Left kidney (tissue), 2 donors: Measurements from ENCODE around the gene CROT. TPM values are rescaled to one million over a fixed set of nuclear protein-coding genes. Genes with fewer than 3 reads are reported as not detected.

Experiments
- DNase-seq: peaks from one replicate; pipeline ENCODE4 v3.0.0-alpha.2; 2013
- polyA plus RNA-seq: library from polyadenylated mRNA; unstranded; fragments of 120-200 nt; gene quantifications from one replicate; pipeline ENCODE4 v1.2.1, GENCODE V29; 2013; ENCODE audit not compliant: insufficient read length

The CROT gene
- polyA plus RNA-seq, 1 donor = 45.6 TPM

DNA sequence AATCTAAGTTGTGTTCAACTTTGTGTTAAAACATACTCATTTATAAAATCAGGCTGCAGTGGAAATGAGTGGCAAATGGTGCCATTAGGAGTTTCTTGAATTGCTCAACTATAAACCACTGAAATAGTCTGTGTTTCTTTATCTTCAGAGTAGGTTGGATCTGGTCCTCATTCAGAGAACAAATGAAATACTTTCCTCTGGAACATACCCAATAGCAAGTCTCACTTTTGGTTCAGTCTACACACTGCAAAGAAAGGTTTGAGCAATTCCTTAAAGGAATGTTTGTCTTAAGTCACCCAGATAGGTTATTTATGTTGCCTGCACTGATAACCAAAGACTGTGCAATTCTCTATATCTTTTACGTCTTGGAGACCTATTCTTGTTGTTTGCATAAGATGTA, 67.6 kb downstream of the CROT start:
- DNase-seq = no peak

DNA sequence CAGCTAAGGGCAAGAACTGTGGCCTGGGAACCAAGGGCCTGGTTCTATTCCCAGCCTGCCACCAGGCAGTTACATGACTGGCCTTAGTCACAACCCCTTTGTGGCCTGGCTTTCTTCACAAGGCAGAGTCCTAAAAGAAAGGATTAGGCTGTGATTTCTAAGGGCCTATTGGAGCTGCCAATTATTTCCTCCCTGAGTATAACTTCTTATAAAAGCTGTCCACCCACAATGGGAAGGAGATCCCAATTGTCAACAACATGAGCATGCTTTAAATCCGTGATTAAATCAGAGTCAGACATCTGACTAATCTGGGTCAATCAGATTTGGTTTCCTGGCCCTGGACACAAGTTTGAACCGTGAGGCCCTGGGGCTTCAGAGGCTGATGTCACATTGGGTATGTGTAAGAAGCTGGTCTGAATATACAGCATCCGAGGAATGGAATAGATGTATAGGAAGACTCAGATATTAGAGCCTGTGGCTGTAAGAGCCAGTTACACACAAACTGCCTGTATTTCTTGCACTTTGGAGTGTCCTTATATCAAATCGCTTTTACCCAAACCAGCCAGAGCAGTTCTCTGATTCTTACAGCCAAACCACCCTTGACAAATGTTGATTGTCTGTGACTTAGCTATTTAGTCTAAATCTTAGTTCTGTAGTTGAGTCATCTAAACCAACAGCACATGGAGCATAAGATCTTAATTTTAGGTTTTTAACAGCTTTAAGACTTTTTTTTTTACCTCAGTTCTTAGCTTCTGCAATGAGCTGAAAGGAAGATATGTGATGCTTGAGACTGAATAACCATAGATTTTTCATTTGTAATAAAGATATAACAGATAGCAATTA, 68.7 kb downstream of the CROT start:
- DNase-seq = no peak

DNA sequence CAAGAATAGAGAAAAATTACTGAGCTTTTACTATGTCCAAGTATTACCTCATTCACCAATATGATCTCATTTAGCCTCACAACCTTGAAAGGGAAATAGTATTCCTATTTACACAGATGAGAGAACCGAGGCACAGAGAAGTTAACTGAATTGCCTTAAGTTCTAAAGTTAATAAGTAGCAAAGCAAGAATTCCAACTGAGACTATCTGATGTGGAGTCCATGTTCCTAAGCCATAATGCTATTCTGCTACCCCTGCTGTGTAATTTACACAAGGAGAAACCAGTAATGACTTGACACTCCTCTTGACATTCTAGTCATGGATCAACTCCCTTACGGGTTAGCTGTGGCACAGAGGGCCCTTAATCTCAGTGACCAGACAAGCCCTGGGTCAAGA, 69.3 kb downstream of the CROT start:
- no peak for DNase-seq

DNA sequence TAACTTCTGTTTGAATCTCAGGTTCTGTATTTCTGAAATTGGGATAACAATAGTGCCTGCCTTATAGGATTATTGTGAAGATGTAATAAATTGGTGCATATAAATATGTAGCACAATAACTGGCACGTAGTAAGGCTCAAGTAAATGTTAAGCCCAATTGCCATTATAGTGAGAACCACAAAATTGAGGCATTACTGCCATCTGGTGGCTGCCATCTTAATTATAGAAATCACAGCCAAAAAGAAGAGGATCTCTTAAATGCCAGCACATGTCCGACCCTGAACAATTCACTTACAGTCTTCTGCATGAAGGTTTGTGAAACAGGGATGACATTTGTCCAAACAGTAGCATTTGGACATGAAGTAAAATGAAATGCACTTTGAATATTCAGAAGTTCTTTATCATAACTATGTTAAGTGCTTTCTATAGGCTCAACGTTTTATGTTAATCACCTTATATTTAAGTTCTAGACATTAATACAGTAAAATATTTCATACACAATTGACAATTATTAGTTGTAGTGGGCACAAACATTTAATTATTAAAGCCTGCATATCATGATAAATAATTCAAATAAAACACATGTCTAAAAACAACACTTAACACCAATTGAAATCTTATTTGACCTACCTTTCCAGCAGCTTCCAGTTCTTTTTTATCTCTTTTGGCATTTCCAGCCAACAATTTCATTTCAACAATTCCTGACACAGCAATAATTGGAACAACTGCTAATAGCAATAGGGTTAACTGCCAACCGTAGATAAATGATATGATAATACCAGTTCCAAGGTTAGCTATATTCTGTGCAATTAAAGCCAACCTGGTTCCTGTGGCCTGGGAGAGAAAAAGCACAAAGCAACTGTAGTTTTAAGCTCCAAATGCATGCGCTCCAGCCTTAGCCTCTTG, 71.5 kb downstream of the CROT start:
- DNase-seq = peak; percentile 61

DNA sequence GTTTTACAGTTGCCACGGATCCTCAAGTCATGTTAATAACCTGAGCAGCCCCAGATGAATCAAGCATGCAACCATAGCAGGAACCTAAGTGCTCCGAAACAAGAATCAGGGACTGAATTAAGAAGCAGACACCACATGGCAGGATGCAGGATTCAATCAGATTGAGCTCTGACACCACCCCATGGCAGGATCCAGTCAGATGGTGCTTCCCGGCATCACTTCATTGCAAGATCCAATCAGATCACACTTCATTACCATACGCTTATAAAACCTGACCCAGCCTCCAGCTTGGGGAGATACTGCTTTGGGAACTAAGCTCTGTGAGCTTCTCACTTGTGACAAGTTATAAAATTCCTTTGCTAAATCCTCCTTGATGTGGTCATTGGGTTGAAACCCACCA, 74.7 kb downstream of the CROT start:
- no peak for DNase-seq

DNA sequence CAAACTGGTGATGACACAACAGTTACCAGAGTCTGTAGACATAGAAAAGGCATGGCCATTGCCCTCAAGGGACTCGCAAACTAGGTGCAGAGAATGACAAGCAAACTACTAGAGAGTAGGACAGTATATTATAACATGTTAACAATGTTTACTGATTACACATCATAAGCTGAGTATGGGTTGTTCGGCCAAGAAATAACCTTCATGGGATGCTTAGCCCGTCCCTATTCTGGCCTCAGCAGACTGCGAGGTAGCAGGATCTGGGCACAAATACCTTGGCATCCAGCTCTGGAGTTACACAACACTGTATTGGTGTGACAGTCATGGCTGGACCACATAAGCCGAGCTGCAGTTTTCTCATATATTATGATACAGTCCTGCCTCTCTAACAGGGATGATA, 78.6 kb downstream of the CROT start:
- no peak for DNase-seq

DNA sequence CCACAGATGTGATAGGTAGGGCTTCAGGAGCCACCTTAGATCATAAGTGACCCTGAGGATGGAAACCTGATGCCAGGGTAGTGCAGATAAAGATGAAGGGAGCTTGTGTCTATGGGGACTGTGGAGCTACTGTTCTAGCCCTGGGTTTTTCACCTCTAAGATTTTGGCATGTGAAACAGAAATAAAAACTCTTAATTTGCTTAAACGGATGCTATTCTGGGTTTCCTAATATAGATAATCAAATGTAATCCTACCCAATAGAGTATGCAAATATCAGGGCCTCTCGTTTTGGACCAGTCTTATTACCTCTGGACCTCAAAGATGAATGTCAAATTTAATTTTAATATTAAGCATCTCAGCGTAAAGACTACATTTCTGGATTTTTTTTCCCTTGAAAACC, 80.7 kb downstream of the CROT start:
- no peak for DNase-seq

DNA sequence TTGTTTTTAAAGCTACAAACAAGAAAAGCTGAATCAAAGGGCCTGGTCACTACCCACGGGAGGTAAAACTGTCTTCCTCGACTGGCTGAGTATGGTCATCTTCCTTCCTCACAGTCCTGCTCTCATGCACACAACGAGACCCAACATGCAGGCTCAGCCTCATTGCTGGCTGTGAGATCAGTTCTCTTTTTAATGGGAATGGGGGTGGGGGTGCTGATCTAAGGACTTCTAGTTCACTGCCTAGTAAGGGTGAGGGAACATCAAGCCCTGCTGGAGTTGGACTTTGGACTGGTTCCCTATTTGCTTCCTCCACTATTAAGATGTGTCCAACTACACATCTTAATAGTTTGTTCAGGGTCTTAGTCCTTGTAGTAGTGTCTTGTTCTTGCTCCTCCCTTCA, 81.8 kb downstream of the CROT start:
- no peak for DNase-seq

DNA sequence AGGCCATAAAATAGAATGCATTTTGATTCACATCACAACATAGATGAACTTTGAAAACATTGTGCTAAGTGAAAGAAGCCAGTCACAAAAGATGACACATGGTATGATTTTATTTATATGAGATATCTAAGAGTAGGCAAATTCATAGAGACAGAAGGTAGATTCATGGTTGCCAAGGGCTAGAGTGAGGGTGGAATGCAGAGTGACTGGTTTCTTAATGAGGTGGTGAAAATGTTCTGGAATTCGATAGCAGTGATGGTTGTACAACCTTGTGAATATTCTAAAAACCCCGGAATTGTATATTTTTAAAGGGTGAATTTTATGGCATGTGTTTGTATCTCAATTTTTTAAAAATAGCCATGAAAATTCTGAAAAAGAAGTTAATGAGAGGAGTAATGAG, 87.1 kb downstream of the CROT start:
- DNase-seq = no peak

DNA sequence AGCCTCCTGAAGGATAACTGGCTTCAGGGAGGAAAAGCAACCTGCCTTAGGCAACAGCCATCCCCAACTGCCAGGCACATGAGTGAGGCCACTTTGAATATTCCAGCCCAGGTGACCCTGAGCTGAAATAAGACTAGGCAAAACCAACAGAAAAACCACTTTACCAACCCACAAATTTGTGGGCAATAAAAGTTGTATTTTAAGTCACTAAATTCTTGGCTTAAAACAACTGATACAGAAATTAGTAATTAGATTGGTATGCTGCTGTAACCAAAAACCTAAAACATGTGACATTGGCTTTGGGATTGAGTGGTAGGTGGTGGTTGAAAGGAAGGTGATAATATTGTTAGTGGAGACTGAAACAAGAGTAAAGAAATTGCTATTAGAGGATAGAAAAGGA, 90.1 kb downstream of the CROT start:
- no peak for DNase-seq

DNA sequence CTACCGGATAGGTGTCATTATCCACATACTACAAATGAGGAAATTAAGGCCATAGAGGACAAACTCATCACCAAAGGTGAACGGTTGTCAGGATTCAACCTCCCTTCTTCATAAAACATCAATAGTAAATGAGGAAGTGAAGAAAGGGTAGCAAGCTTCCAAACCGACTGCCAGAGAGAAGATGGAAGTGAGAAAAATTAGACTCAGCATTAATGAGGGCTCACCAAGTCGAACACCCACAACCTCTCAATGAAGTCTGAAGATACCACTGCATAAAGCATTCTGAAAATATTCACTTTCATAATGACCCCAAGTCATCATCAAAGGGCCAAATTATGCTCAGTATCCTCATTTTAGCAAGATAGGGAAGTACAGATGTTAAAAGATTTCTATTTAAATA, 100.4 kb downstream of the CROT start:
- DNase-seq = no peak

DNA sequence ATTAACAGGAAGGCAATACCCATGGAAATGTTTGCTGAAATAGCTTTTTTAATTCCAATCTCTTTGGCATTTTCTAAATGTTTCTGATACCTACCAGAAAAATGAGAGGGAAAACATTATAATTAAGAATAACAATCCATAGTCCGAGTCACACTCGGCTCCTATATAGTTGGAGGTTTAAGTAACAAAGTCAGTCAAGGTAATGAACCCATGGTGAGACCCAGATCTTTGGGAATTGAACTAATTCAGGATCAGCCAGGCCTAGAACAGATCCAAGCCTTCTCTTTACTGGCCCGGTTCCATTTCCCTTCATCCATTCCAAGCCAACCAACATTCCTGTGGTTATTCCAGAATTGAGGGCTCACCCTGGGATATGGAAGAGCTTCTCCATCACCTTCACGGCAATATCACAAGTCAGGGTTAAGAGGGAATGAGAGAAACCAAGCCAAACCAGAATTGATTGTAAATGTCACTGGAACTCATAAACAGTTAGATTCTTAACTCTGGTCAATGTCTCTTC, 101.7 kb downstream of the CROT start:
- DNase-seq = no peak

DNA sequence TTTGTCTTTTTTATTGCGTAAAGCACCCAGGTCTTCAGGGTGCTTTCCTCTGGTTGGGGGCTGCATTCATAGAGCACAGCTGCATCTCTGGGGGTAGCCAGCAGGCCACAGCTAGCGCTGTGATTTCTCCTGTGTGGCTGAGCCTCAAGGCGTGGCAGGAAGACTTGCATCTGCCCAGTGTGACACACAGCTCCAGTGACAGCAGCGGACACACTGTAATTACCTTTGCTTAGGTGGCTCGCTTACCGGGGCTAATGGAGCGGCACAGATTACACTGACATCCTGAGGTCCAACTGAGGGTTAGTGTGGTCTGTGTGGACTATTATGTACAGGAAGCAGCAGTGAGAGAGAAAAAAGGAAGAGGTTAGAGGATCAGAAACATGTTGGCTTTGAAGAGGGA, 102.9 kb downstream of the CROT start:
- DNase-seq = peak; percentile 8

Other genes starting within 250 kb of the CROT start
- gene DMTF1, start 193.2 kb upstream of the CROT start, polyA plus RNA-seq = 269 TPM
- 40.7 TPM for gene TMEM243, start 125.9 kb upstream of the CROT start, polyA plus RNA-seq
- 4.1 TPM for gene ABCB4, start 130.0 kb downstream of the CROT start, polyA plus RNA-seq